BLaER1 (cell line): ENCODE data around the gene UPF3A.

Source experiments
- H3K27ac ChIP-seq: shearing (Covaris generic); formaldehyde crosslinking; 2 replicates; pipeline ENCODE4 v1.8.1; 2022
- H3K27me3 ChIP-seq: shearing (Covaris generic); formaldehyde crosslinking; 2 replicates; pipeline ENCODE4 v1.8.1; 2022
- H3K36me3 ChIP-seq: shearing (Covaris generic); formaldehyde crosslinking; 2 replicates; pipeline ENCODE4 v1.8.1; 2022
- H3K4me1 ChIP-seq: shearing (Covaris generic); formaldehyde crosslinking; 2 replicates; pipeline ENCODE4 v1.8.1; 2022
- H3K4me2 ChIP-seq: shearing (Covaris generic); formaldehyde crosslinking; 2 replicates; pipeline ENCODE4 v1.8.1; 2022
- H3K4me3 ChIP-seq: shearing (Covaris generic); formaldehyde crosslinking; 2 replicates; pipeline ENCODE4 v1.8.1; 2022
- H3K9ac ChIP-seq: shearing (Covaris generic); formaldehyde crosslinking; 2 replicates; pipeline ENCODE4 v1.8.1; 2022
- H3K9me3 ChIP-seq: shearing (Covaris generic); formaldehyde crosslinking; 2 replicates; pipeline ENCODE4 v1.8.1; 2022
- H4K20me1 ChIP-seq: shearing (Covaris generic); formaldehyde crosslinking; 2 replicates; pipeline ENCODE4 v1.8.1; 2022
- Cebpa-rat ChIP-seq: shearing (Covaris generic); IDR thresholded peaks from 2 replicates; pipeline ENCODE4 v1.8.1; 2022

UPF3A gene

DNA sequence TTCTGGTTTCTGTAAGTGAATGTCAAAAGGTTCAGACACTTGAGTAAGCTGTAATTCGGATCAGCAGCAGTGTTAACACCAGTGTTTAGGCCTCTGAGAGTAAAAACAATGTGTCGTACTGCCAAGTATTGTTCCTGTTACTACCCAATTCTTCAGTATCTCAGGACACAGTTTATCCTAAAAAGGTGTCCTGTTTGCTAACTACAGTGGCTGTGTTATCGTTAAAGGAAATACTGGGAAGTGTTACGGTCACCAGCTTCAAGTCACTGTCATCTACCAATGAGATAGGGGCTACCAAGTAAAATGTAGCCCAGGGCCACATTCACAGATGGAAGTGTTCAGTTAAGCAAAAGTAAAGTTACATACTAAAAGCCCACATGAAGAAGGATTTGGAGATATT is 2.3 kb upstream of the UPF3A start:
- no peak for TF ChIP-seq Cebpa-rat
- Histone ChIP-seq H3K4me2 (no peak overlapping the region), H4K20me1 (no peaks in the 10 kb centered on the region), H3K27ac (no peak overlapping the region), H3K27me3 (no peaks in the 10 kb centered on the region), H3K4me3 (no peak overlapping the region), H3K9me3 (no peaks in the 10 kb centered on the region), H3K4me1 (peaks cover 43% of the 10 kb centered on the region), H3K36me3 (peaks cover 37% of the 10 kb centered on the region), H3K9ac (no peak overlapping the region)

DNA sequence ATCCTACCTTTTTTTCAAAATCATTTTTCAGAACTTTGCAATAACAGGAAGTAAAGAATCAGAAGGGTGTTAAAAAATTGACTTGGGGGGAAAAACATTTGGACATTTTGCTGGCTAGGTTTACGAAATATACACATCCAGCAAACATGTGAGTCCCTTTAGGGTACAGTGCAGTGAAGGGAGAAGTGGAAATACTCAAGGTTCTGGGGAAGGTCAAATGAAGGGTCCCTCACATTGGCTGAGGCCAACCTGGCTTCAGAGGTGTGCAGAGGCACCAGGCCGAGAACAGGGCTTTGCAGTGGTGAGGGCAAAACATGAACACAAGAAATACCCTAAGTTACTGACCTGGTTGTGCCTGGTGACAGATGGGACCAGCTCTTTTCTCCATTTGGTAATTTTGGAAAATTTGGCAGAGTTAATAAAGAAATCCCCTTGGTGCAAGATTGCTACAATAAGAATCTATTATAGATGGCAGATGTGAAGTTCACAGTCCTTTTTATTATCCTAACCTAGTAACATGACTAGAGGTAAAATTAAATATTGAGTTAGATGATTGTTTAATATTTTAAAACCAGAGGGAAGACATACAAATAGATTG is 1.5 kb upstream of the UPF3A start:
- Histone ChIP-seq H3K9ac (peak overlapping the region; percentile 56; the same call in 1 of the 2 replicates), H3K27me3 (no peaks in the 10 kb centered on the region)

DNA sequence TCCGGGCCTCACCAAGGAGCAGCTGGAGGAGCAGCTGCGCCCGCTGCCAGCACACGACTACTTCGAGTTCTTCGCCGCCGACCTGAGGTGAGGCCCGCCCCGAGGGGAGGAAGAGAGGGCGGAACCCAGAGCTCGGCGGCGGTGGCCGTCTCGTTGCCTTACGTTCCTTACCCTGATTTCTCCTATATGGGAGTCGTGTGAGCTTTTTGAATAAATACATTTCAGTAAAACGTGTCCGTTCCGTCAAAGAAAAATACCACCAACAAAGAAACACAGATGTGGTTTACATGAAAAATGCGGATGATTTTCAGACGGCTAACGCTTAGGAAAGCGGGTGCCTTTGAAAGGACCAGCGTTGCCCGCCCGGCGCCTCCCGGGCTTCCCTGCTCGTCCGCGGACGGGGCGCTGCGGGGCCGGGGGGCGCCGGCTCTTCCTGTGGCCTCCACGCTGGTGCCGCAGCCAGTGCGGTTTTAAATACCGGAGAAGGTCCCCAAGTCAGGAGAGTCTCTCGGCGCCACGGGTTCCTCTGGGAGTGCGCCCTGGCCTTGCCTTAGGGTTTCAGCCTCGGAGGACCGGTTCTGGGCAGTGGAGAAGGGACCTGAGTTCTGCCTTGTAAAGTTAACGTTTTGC is 755 bp downstream of the UPF3A start:
- no peaks in the 10 kb centered on the region for H4K20me1 ChIP-seq
- H3K9me3 ChIP-seq = no peaks in the 10 kb centered on the region
- H3K4me1 ChIP-seq = peaks cover 31% of the 10 kb centered on the region
- peak overlapping the region; percentile 91 for H3K4me3 ChIP-seq
- TF ChIP-seq Cebpa-rat = no peak
- H3K9ac ChIP-seq = peak overlapping the region; percentile 99
- H3K27ac ChIP-seq = peak overlapping the region; percentile 97
- H3K27me3 ChIP-seq = no peaks in the 10 kb centered on the region
- peaks cover 41% of the 10 kb centered on the region for H3K36me3 ChIP-seq
- H3K4me2 ChIP-seq = peak overlapping the region; percentile 84

More for the DNA sequence above, 1.5 kb upstream of the UPF3A start:
- Histone ChIP-seq H3K9me3 (no peaks in the 10 kb centered on the region), H3K27ac (peak overlapping the region; percentile 100), H3K4me3 (no peak overlapping the region; the same call in 1 of the 2 replicates), H3K4me1 (peaks cover 38% of the 10 kb centered on the region), H3K4me2 (peak overlapping the region; percentile 90), H4K20me1 (no peaks in the 10 kb centered on the region), H3K36me3 (peaks cover 39% of the 10 kb centered on the region)
- TF ChIP-seq Cebpa-rat = no peak

DNA sequence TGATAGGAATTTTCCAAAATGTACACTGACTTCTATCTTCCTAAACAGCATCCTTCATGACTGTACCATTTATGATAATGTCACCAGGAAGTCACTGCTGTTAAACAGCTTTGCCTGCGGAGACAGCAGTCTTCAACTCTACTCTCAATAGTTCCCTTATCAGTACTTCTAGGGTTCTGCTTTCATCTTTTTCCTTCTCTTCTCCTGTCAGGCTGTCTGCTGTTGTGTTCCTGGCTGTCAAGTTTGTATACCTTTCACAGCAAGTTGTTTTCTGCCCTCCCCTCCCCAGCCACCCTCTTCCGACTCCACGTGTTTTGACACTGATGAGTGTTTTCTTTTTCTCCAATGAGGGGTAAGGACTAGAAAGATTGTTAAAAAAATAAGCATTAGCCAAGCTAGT is 2.2 kb downstream of the UPF3A start:
- Histone ChIP-seq H3K36me3 (peaks cover 51% of the 10 kb centered on the region), H3K27ac (no peak overlapping the region), H3K4me3 (no peak overlapping the region), H3K4me1 (peaks cover 31% of the 10 kb centered on the region), H3K4me2 (peak overlapping the region; percentile 84), H3K9ac (no peak overlapping the region), H3K9me3 (no peaks in the 10 kb centered on the region), H3K27me3 (no peaks in the 10 kb centered on the region), H4K20me1 (0 out of 2 replicates have a peak, but pooled peaks cover 3% of the 10 kb centered on the region)
- TF ChIP-seq Cebpa-rat = no peak

DNA sequence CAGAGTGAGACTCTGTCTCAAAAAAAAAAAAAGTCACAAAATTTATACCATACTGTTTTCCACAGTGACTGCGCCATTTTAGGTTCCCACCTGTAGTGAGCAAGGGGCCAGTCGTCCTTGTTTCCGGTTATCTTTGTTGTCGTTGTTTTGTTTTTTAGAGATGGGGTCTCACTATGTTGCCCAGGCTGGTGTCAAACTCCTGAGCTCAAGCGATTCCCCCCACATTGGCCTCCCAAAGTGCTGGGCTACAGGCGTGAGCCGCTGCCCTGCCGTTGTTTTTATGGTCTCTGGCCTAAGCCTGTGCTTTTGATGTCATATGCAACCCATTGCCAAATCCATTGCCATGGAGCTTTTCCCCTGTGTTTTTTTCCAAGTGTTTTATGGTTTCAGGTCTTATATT is 3.3 kb downstream of the UPF3A start:
- Histone ChIP-seq H3K4me1 (peaks cover 24% of the 10 kb centered on the region), H3K4me2 (no peak overlapping the region), H3K4me3 (no peak overlapping the region), H3K9ac (no peak overlapping the region), H3K27me3 (no peaks in the 10 kb centered on the region), H3K36me3 (peaks cover 62% of the 10 kb centered on the region), H4K20me1 (peaks cover 11% of the 10 kb centered on the region; the same call in 1 of the 2 replicates), H3K27ac (no peak overlapping the region), H3K9me3 (no peaks in the 10 kb centered on the region)
- no peak for TF ChIP-seq Cebpa-rat

DNA sequence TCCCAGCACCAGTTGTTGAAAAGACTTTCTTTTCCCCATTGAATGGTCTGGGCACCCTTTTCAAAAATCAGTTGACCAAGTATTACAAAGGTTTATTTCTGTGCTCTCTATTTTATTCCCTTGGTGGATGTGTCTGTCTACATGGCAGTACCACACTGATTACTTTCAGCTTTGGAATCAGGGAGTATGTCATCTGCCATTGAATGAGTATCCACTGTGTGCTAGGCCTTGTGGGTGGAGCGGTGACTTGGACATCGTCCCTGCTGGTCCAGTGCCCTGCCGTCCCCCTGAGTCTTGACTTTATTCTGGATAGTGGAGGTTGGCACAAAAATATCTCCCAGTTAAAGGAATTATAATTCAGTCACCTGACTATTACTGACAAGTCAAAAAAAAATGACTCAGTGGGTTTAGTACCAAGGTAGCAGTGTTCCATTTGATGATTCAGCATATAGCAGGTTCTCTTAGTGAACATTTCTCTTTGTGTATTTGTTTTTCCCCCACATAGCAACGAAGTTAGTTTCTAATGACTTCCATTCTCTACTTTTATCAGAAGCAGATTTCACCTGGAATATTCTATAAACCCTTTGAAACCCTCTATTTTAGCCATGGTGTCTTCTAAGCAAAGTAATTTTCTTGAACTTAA is 3.9 kb downstream of the UPF3A start:
- peaks cover 24% of the 10 kb centered on the region for H3K4me1 ChIP-seq
- TF ChIP-seq Cebpa-rat = no peak
- H3K9ac ChIP-seq = no peak overlapping the region
- H3K9me3 ChIP-seq = no peaks in the 10 kb centered on the region
- H3K4me3 ChIP-seq = no peak overlapping the region
- peaks cover 68% of the 10 kb centered on the region for H3K36me3 ChIP-seq
- no peak overlapping the region for H3K4me2 ChIP-seq
- H3K27me3 ChIP-seq = no peaks in the 10 kb centered on the region
- H4K20me1 ChIP-seq = peaks cover 17% of the 10 kb centered on the region
- H3K27ac ChIP-seq = no peak overlapping the region

DNA sequence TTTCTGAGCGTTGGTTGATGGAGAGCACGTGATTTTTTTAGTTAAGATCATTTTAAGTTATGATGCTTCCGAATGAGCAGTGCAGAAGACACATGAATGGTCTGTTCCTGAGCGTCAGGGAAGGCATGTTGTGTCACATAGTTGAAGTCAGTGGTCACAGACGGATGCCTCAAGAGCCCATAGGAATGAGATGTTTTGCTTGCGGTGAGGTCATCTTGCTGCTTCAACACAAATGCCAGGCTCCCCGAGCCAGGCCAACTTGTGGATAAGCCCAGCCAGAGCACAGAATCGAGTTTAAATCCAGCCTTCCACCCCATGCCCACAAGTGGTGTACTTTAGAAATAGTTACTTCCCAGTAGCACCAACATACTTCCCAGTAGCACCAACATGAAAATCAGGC is 5.4 kb downstream of the UPF3A start:
- no peak overlapping the region for H3K4me2 ChIP-seq
- H4K20me1 ChIP-seq = peaks cover 23% of the 10 kb centered on the region
- peaks cover 80% of the 10 kb centered on the region for H3K36me3 ChIP-seq
- H3K4me1 ChIP-seq = peaks cover 22% of the 10 kb centered on the region
- H3K4me3 ChIP-seq = no peak overlapping the region
- no peak for TF ChIP-seq Cebpa-rat
- H3K27ac ChIP-seq = no peak overlapping the region
- no peaks in the 10 kb centered on the region for H3K27me3 ChIP-seq
- H3K9ac ChIP-seq = no peak overlapping the region
- no peaks in the 10 kb centered on the region for H3K9me3 ChIP-seq

DNA sequence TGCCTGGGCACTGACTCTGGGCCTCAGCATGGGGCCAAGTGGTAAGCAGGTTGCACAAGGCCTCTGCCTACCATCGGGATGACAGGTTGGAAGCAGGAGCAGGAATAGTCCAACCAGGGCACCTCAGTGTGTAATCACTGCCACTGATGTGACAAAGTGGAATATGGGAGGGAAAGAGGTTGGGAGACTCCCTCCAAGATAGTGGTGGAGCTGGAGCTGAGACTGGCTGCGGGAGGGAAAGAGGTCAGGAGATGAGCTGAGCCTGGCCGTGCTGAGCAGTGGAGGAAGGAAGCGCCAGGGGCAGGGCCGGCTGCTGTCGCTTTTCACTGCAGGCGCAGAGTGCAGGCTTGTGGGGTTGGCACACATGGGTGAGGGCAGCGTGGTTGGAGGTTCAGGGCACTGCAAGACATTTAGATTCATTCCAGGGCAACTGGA is 6.8 kb downstream of the UPF3A start:
- no peak for TF ChIP-seq Cebpa-rat
- H3K9ac ChIP-seq = no peak overlapping the region
- no peaks in the 10 kb centered on the region for H3K27me3 ChIP-seq
- H3K4me3 ChIP-seq = no peak overlapping the region
- H3K36me3 ChIP-seq = peaks cover 91% of the 10 kb centered on the region
- H3K4me2 ChIP-seq = no peak overlapping the region
- H3K27ac ChIP-seq = no peak overlapping the region
- H4K20me1 ChIP-seq = peaks cover 23% of the 10 kb centered on the region
- peaks cover 15% of the 10 kb centered on the region for H3K4me1 ChIP-seq
- no peaks in the 10 kb centered on the region for H3K9me3 ChIP-seq

DNA sequence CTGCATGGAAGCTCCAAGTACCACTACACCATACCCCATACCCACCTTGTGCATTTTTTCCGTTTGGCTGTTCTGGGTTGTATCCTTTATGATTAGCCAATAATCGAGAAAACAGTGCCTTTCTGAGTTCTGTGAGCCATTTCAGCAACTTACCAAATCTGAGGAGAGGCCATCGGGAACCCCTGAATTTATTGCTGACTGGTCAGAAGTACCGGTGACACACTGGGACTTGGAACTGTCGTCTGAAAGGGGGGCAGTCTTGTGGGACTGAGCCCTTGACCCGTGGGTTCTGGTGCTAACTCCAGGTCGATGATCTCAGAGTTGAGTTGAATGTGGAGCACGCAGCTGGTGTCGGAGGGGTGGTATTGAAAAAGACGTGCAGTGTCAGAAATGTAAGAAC is 15.0 kb downstream of the UPF3A start:
- no peak overlapping the region for H3K4me3 ChIP-seq
- peak overlapping the region; percentile 81; the same call in 1 of the 2 replicates for H3K27ac ChIP-seq
- no peaks in the 10 kb centered on the region for H3K9me3 ChIP-seq
- TF ChIP-seq Cebpa-rat = no peak
- peaks cover 36% of the 10 kb centered on the region for H3K4me1 ChIP-seq
- no peak overlapping the region for H3K4me2 ChIP-seq
- no peak overlapping the region for H3K9ac ChIP-seq
- H4K20me1 ChIP-seq = no peaks in the 10 kb centered on the region
- peaks cover 63% of the 10 kb centered on the region for H3K36me3 ChIP-seq
- no peaks in the 10 kb centered on the region for H3K27me3 ChIP-seq

DNA sequence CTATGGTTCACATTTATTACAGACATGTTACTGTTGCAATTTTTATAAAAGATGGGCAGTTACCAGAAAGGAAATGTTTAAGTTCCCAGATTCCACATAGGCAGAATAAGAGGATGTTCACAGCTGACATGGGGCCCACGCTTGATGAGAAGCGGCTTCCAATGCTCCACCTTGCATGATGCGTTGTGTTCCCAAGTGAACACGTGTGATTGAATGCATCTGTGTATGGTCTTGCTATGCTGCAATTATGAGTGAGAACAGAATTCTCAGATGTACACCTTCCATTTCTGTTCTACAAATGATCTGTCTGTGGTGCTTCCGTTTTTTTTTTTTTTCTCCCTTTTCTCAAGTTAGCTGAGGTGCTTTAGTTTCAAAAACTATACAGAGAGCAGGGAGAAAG is 15.5 kb downstream of the UPF3A start:
- peaks cover 36% of the 10 kb centered on the region for H3K4me1 ChIP-seq
- no peak overlapping the region for H3K4me2 ChIP-seq
- H3K9ac ChIP-seq = 0 out of 2 replicates have a peak overlapping the region, but pooled peaks have one; percentile 1
- H3K27me3 ChIP-seq = no peaks in the 10 kb centered on the region
- no peak overlapping the region for H3K27ac ChIP-seq
- no peaks in the 10 kb centered on the region for H3K9me3 ChIP-seq
- H3K36me3 ChIP-seq = peaks cover 63% of the 10 kb centered on the region
- no peak overlapping the region for H3K4me3 ChIP-seq
- TF ChIP-seq Cebpa-rat = no peak
- H4K20me1 ChIP-seq = no peaks in the 10 kb centered on the region
